ENCODE results near the gene EMC6.

The EMC6 gene

DNA sequence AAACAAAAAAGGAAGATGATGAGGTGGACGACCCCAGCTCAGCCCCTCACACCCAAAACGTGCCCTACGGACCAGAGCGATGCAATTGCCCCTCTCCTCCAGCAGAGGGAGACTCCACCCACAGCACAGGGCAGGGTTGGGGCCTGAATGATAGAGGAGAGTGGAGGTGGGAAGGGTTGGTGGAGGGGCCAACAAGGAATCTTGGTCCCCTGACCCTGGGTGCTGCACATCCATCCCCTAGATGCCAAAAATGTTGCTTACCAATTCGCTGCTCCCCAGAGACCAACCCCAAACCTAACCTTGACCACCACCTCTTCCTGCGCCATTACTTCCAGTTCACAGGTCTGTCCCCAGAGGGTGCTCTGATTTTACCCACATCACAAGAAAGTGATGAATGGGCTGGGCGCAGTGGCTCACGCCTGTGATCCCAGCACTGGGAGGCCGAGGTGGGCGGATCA lies 14.5 kb downstream of the EMC6 start:
- Mint-ChIP-seq H3K27ac (no peak overlapping the region), H3K9me3 (ENCODE audit: low read depth) (no peaks in the 10 kb centered on the region), H3K4me1 (ENCODE audit: low read depth) (peaks cover 6% of the 10 kb centered on the region), H3K27me3 (no peaks in the 10 kb centered on the region), H3K4me3 (no peak overlapping the region), H3K36me3 (no peaks in the 10 kb centered on the region)

DNA sequence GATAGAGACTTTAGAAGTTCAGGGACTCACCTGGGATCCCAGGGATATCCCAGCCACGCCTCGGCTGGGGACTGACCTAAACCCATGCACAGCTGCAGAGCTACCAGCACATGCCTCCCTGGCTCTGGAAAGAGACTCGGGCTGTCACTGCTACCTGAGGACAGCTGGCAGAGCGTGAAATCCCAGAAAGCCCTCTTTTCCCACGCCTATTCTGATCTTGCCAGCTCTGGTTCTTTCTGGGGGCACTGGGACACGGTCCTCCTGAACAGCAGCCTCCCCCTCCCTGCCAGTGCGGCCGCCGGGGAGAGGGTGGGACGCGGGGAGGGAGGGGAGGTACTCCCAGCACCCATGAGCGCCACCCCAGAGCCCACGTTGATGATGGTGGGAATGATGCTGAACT lies 16.6 kb downstream of the EMC6 start:
- Mint-ChIP-seq H3K4me1 (ENCODE audit: low read depth) (peaks cover 6% of the 10 kb centered on the region), H3K9me3 (ENCODE audit: low read depth) (no peaks in the 10 kb centered on the region), H3K36me3 (peaks cover 3% of the 10 kb centered on the region), H3K27me3 (no peaks in the 10 kb centered on the region), H3K27ac (no peak overlapping the region), H3K4me3 (no peak overlapping the region)

DNA sequence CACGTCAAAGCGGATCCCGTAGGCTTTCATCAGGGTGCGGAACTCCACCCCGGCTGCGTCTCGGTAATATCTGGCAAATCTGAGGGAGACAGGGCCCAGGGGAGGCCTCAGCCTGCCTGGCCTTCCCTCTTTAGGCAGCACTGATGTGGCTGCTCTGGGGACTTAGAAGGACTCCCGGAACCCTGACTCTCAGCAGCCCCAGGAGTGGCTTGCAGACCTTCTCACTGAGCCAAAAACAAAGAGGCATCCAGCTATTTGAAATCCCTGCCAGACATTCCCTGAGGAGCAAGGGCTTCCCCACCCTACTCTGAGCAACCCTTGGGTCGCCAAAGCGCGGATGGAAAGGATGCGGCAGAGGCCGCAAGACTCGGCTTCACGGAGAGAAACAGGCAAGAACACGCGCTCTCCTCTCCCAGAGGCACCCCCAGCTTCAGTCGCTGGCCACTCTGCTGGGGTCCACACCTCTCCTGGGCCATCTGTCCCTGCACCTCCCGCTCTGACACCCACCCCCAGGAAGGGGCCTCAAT lies 19.5 kb downstream of the EMC6 start:
- H3K27ac Mint-ChIP-seq: no peak overlapping the region
- H3K4me1 Mint-ChIP-seq (ENCODE audit: low read depth): peaks cover 7% of the 10 kb centered on the region
- no peaks in the 10 kb centered on the region for H3K27me3 Mint-ChIP-seq
- peaks cover 3% of the 10 kb centered on the region for H3K36me3 Mint-ChIP-seq
- no peaks in the 10 kb centered on the region for H3K9me3 Mint-ChIP-seq (ENCODE audit: low read depth)
- H3K4me3 Mint-ChIP-seq: no peak overlapping the region

DNA sequence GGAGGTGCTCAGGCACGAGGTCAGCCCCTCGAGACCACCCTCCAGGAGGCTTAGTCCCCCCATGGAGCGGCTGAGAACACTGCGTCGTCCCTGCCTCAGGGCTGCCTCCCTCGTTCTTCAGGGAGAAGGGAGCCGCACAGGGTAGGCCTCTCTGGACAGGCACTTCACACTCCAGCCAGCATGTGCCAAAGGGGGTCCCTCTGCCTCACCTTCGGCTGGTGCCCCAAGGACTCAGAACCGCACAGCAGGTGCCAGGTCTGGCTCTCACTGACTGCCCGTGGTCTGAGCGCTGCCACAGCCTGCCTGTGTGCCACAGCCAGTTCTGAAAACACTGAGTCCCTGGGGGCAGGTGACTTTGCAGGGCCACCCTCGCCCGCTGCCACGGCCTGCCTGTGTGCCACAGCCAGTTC lies 20.2 kb downstream of the EMC6 start:
- Mint-ChIP-seq H3K36me3 (peaks cover 3% of the 10 kb centered on the region), H3K9me3 (ENCODE audit: low read depth) (no peaks in the 10 kb centered on the region), H3K27ac (no peak overlapping the region), H3K27me3 (no peaks in the 10 kb centered on the region), H3K4me3 (no peak overlapping the region), H3K4me1 (ENCODE audit: low read depth) (peaks cover 7% of the 10 kb centered on the region)

DNA sequence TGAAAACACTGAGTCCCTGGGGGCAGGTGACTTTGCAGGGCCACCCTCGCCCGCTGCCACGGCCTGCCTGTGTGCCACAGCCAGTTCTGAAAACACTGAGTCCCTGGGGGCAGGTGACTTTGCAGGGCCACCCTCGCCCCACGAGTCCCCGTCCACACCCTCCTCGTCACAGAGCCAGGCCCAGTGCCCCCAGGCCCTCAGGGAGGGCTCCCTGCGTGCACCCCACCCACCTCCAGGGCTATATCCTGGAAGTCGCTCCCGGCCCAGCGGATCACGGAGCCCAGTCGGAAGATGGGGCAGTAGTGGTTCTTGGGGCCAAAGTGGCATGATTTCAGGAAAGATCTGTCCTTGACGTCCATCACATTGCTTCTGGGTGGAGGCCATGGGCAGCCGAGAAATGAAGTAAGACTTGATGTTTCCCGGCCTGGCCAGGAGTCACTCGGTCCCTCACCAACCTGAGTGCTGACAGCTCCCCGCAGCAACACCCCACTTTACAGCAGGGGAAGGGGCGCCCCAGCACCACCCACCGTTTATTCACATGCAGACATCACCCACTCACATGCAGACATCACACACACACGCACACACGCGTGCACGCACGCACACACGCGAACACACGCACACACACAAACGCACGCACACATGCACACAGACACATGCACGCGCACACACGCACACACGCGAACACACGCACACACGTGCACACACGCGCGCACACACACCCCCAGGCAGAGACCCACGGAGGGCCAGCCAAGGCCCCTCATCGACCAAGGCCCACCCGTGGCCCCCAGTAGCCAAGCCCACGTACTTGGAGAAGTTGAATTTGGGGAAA lies 20.9 kb downstream of the EMC6 start:
- H3K4me3 Mint-ChIP-seq: no peak overlapping the region
- peaks cover 3% of the 10 kb centered on the region for H3K36me3 Mint-ChIP-seq
- H3K27ac Mint-ChIP-seq: no peak overlapping the region
- no peaks in the 10 kb centered on the region for H3K27me3 Mint-ChIP-seq
- H3K9me3 Mint-ChIP-seq (ENCODE audit: low read depth): no peaks in the 10 kb centered on the region
- peaks cover 13% of the 10 kb centered on the region for H3K4me1 Mint-ChIP-seq (ENCODE audit: low read depth)

DNA sequence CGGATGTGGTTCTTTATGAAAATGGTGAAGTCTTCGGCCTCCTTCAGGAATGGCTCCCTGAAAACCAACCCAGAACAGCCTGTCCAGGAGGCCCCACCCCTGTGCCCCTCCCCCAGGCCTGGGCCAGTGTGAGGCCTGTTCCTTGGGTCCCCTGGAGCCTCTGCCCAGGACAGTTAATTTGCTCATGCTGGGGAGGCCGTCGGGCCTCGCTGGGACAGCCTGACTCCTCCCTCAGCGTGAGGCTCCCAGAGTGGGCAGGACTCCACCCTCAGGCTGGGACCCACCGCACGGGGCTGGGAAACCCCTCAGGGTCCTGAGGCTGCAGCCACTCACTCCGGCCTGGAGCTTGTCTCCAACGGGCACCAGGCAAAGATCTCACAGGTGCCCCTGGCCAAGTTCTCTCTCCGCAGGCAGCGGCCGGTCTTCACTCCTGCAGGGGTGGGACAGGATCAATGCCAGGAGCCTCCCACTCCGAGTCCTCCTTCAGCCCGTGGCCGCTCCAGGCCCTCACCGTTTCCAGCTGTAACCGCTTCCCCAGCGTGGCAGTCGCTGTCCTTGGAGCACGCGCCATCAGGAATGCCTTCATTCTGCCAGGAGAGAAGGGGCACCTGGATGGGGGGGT lies 21.6 kb downstream of the EMC6 start:
- H3K4me1 Mint-ChIP-seq (ENCODE audit: low read depth): peaks cover 15% of the 10 kb centered on the region
- no peaks in the 10 kb centered on the region for H3K27me3 Mint-ChIP-seq
- H3K27ac Mint-ChIP-seq: no peak overlapping the region
- peaks cover 3% of the 10 kb centered on the region for H3K36me3 Mint-ChIP-seq
- H3K9me3 Mint-ChIP-seq (ENCODE audit: low read depth): no peaks in the 10 kb centered on the region
- no peak overlapping the region for H3K4me3 Mint-ChIP-seq

DNA sequence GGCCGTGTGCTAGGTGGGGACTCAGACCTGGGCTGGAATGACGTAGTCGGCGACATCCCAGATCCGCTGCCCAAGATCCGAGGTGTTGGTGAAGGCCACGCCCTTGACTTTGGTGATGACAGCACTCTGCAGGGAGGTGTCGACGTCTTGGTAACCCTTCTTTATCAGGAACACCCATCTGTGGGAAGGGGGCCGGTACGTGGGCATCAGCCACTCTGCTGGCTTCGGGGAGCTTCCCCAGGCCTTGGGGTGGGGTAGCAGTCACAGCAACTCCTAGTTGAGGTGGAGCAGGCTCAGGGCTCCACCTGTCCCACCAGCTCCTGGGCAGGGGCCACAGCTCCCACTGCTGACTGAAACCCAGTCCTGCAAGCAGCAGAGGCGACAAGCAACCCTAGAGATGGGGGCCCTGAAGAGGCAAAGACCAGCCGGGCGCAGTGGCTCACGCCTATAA lies 23.0 kb downstream of the EMC6 start:
- H3K4me3 Mint-ChIP-seq: no peak overlapping the region
- H3K36me3 Mint-ChIP-seq: peaks cover 3% of the 10 kb centered on the region
- no peak overlapping the region for H3K27ac Mint-ChIP-seq

DNA sequence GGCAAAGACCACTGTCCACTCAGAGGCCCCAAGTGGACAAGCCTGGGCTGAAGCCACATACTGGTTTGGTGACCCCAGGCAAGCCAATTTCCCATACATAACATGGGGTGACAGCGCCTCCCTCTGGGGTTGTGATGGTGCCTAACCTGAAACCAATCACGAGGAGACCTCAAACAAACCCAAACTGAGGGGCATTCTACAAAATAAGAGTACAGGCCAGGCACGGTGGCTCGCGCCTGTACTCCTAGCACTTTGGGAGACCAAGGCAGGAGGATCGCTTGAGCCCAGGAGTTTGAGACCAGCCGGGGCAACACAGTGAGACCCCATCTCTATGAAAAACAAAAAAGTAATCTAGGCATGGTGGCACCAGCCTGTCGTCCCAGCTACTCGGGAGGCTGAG lies 23.7 kb downstream of the EMC6 start:
- Mint-ChIP-seq H3K27ac (no peak overlapping the region), H3K4me3 (no peak overlapping the region), H3K36me3 (peaks cover 3% of the 10 kb centered on the region), H3K9me3 (ENCODE audit: low read depth) (no peaks in the 10 kb centered on the region), H3K4me1 (ENCODE audit: low read depth) (peaks cover 19% of the 10 kb centered on the region), H3K27me3 (no peaks in the 10 kb centered on the region)

More for the DNA sequence above, 23.0 kb downstream of the EMC6 start:
- Mint-ChIP-seq H3K4me1 (ENCODE audit: low read depth) (peaks cover 17% of the 10 kb centered on the region), H3K27me3 (no peaks in the 10 kb centered on the region), H3K9me3 (ENCODE audit: low read depth) (no peaks in the 10 kb centered on the region)

DNA sequence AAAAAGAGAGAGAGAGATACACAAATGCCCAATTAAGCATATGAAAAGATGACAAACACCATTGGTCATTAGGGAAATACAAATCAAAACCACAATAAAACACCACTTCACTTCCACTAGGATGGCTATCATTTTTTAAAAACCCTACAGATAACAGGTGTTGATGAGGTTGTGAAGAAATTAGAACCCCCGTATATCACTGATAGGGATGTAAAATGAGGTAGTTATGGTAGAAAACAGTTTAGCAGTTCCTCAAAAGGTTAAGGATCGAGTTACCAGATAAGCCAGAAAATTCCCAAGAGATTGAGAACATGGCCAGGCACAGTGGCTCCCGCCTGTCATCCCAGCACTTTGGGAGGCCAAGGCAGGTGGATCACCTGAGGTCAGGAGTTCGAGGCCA lies 24.5 kb downstream of the EMC6 start:
- H3K4me3 Mint-ChIP-seq: no peak overlapping the region

DNA sequence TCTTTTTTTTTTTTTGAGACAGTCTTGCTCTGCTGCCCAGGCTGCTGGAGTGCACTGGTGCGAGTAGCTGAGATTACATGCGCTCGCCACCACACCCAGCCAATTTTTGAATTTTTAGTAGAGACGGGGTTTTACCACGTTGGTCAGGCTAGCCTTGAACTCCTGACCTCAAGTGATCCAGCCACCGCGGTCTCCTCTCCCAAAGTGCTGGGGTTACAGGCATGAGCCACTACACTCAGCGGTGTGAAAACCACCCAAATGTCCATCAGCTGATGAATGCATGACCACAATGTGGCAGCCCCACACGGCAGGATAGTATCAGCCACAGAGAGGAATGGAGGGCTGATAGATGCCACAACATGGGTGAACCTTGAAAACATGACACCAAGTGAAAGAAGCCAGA lies 25.2 kb downstream of the EMC6 start:
- H3K36me3 Mint-ChIP-seq: peaks cover 3% of the 10 kb centered on the region
- H3K27ac Mint-ChIP-seq: peak overlapping the region; percentile 22
- H3K9me3 Mint-ChIP-seq (ENCODE audit: low read depth): no peaks in the 10 kb centered on the region
- H3K4me3 Mint-ChIP-seq: peak overlapping the region; percentile 89
- H3K4me1 Mint-ChIP-seq (ENCODE audit: low read depth): peaks cover 19% of the 10 kb centered on the region
- H3K27me3 Mint-ChIP-seq: no peaks in the 10 kb centered on the region

More for the DNA sequence above, 24.5 kb downstream of the EMC6 start:
- Mint-ChIP-seq H3K9me3 (ENCODE audit: low read depth) (no peaks in the 10 kb centered on the region), H3K4me1 (ENCODE audit: low read depth) (peaks cover 19% of the 10 kb centered on the region), H3K27me3 (no peaks in the 10 kb centered on the region), H3K36me3 (peaks cover 3% of the 10 kb centered on the region), H3K27ac (no peak overlapping the region)

DNA sequence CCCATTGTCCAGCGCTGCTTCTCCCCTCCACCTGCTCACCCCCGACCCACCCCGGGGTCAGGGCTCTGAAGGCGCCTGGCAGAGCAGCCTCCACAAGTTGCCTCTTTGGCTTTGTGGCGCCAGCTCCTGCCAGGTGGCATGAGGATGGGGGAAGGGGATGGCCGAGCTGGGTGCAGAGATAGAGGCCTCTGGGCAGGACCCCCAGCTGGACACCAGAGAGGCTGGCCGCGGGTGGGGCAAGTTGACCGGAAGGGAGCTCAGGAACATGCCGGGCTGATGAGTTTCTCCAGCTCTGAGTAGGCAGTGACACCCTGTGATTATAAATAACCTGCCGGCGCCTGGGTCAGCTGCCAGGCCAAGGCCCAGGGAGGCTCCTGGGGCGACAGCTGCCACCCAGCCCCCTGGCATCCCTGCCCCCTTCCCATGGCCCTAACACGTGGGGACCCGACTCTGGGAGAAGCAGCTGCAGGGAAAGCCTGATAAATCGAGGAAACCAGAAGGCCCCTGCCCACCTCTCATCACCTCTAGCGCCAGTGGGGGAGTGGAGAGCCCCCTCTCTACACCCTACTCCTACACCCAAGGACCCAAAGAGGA lies 26.6 kb downstream of the EMC6 start:
- no peaks in the 10 kb centered on the region for H3K36me3 Mint-ChIP-seq
- H3K4me1 Mint-ChIP-seq (ENCODE audit: low read depth): peaks cover 19% of the 10 kb centered on the region
- peak overlapping the region; percentile 89 for H3K4me3 Mint-ChIP-seq
- H3K27ac Mint-ChIP-seq: peak overlapping the region; percentile 50
- H3K27me3 Mint-ChIP-seq: no peaks in the 10 kb centered on the region
- H3K9me3 Mint-ChIP-seq (ENCODE audit: low read depth): no peaks in the 10 kb centered on the region

DNA sequence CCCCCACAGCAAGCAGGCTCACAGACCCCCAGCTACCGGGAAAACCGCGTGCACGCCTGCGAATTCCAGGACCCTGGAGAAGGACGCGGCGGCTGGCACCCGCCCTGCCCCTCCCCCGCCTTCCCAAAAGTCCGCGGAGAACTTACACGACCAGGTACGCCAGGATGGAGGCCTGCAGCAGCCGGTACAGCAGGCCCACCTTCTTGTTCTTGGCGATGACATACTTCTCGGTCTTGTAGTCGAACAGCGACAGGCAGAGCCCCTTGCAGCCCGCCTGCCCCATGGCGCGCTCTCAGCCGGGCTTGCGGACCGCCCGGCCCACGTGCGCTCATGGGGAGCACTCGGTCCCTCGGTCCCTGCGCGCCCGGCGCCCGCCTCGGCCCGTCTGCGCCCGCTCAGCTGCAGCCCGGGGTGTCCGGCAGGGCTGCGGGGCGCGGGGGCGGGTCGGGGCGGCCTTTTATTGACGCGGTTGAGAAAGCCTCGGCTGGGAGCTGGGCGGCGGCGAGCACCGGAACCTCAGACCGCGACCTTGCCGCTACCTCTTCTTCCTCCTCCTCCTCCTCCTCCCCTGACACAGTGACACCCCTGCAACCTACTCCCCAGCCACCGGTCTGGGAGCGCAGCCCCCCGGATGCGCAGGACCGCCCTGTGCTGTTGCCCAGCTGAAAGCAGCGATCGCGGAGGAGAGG lies 27.3 kb downstream of the EMC6 start, which contains the start of gene P2RX5:
TSS of gene P2RX5 (minus strand) at position 433 of the 689 bp plus-strand sequence. CDS start at position 283, 150 bp downstream.
- Mint-ChIP-seq H3K4me1 (ENCODE audit: low read depth) (peaks cover 19% of the 10 kb centered on the region), H3K27me3 (no peaks in the 10 kb centered on the region), H3K9me3 (ENCODE audit: low read depth) (no peaks in the 10 kb centered on the region), H3K27ac (peak within 1 kb of the TSS; percentile 61), H3K4me3 (peak within 1 kb of the TSS; percentile 89), H3K36me3 (no peaks in the 10 kb centered on the region)

DNA sequence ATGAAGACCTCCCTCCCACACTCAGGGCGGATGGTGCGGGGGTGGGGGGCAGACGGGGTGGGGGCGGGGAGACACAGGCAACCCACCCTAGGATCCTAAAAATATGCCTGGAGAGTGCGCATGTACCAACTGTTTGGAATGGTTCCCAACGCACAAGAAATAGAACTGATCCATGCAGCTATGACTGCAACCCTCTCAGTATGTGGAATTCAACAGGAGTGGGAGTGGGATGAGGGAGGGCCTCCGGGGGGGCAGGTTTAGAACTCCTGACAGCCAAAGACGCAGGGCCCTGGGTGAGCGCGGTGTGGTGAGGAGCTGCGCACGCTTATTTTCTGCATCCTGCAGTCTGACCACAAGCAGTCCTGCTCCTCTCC lies 28.5 kb downstream of the EMC6 start:
- H3K36me3 Mint-ChIP-seq: no peaks in the 10 kb centered on the region
- H3K27me3 Mint-ChIP-seq: no peaks in the 10 kb centered on the region
- no peaks in the 10 kb centered on the region for H3K9me3 Mint-ChIP-seq (ENCODE audit: low read depth)
- peaks cover 19% of the 10 kb centered on the region for H3K4me1 Mint-ChIP-seq (ENCODE audit: low read depth)
- no peak overlapping the region for H3K27ac Mint-ChIP-seq
- H3K4me3 Mint-ChIP-seq: no peak overlapping the region

DNA sequence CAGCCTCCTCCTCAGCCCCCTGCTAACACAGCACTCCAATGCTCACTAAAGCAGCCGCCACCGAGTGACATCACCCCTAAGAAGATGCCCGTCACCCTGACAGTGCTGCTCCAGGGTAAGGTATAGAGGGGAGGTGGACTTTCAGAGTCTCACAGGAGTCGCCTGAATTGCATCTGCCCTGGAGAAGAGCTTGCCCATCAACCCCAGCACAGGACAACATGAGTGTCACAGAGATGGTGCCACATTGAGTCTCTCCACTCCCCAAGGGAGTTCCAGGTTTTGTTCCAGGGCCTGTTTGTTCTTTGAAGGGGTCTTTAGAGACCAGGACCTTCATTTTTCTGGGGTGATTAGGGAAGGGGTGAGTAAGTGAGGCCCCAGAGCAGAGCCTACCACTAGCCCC lies 29.5 kb downstream of the EMC6 start:
- no peaks in the 10 kb centered on the region for H3K27me3 Mint-ChIP-seq
- peak overlapping the region; percentile 60 for H3K4me3 Mint-ChIP-seq
- H3K9me3 Mint-ChIP-seq (ENCODE audit: low read depth): no peaks in the 10 kb centered on the region
- no peak overlapping the region for H3K27ac Mint-ChIP-seq
- H3K36me3 Mint-ChIP-seq: peaks cover 2% of the 10 kb centered on the region
- peaks cover 15% of the 10 kb centered on the region for H3K4me1 Mint-ChIP-seq (ENCODE audit: low read depth)
